Muscle of leg (tissue), 11 donors: ENCODE measurements around the gene POSTN. TPM values are rescaled to one million over a fixed set of nuclear protein-coding genes. Genes with fewer than 3 reads are reported as not detected.

Experiments
- DNase-seq: peaks from one replicate; pipeline ENCODE4 v3.0.0; 2013
- H3K27ac ChIP-seq: one replicate; pipeline ENCODE4 v1.5.1; 2013; ENCODE audit warnings: mild to moderate bottlenecking, low read length, control low read depth
- H3K27me3 ChIP-seq: one replicate; pipeline ENCODE4 v1.6.1; 2013; ENCODE audit warnings: low read length; ENCODE audit not compliant: control insufficient read depth, insufficient read depth
- H3K36me3 ChIP-seq: one replicate; pipeline ENCODE4 v1.6.1; 2013; ENCODE audit warnings: low read length; ENCODE audit not compliant: control insufficient read depth, insufficient read depth
- H3K4me1 ChIP-seq: one replicate; pipeline ENCODE4 v1.6.1; 2013; ENCODE audit warnings: low read length; ENCODE audit not compliant: control insufficient read depth, insufficient read depth
- H3K4me3 ChIP-seq: one replicate; pipeline ENCODE4 v1.5.1; 2013; ENCODE audit warnings: low read length, control low read depth
- H3K9me3 ChIP-seq: replicated peaks from 2 replicates; pipeline ENCODE4 v1.6.1; 2013; ENCODE audit warnings: low read depth, low read length; ENCODE audit not compliant: control insufficient read depth
- WGBS: methylation state at CpG from one replicate; pipeline ENCODE4 v1.1.5; 2013; ENCODE audit warnings: missing lambda C conversion rate; ENCODE audit not compliant: insufficient coverage; 5-methylcytosine and 5-hydroxymethylcytosine counted together
- polyA plus RNA-seq, 8 donors: library from polyadenylated mRNA; unstranded; fragments of 120-200 nt; gene quantifications; one replicate each; pipeline versions ENCODE4 v1.2.1 to v1.2.3, GENCODE V29; 2013; ENCODE audit warnings: inconsistent platforms in 1 of 8, low replicate concordance in 1 of 8; ENCODE audit not compliant: insufficient read length in 8 of 8, insufficient read depth in 1 of 8
- total RNA-seq: library from RNA; stranded (reverse); fragments of 120-200 nt; gene quantifications from one replicate; pipeline ENCODE4 v1.2.4, GENCODE V29; 2013

Gene POSTN
- total and polyA plus RNA-seq, 9 donors, result 1,081 to 4,058 (median 2,359) TPM

GRCh38 chr13:37534676-37535075, 63.9 kb downstream of the POSTN start:
- H3K4me3 ChIP-seq, result no peak overlapping the region
- no peaks in the 10 kb centered on the region for H3K36me3 ChIP-seq
- H3K27me3 ChIP-seq, result no peaks in the 10 kb centered on the region
- peaks cover 4% of the 10 kb centered on the region for H3K9me3 ChIP-seq
- no peak for DNase-seq
- no peak overlapping the region for H3K27ac ChIP-seq
- H3K4me1 ChIP-seq, result no peaks in the 10 kb centered on the region
- no CpG with 5 or more reads among the region's 1 CpG for WGBS

GRCh38 chr13:37534181-37534580, 64.4 kb downstream of the POSTN start:
- no peaks in the 10 kb centered on the region for H3K36me3 ChIP-seq
- no peaks in the 10 kb centered on the region for H3K27me3 ChIP-seq
- no peak overlapping the region for H3K4me3 ChIP-seq
- no peaks in the 10 kb centered on the region for H3K4me1 ChIP-seq
- peaks cover 4% of the 10 kb centered on the region for H3K9me3 ChIP-seq
- DNase-seq, result peak; percentile 70
- WGBS, result 0% methylated on average over 1 of the region's 3 CpGs
- no peak overlapping the region for H3K27ac ChIP-seq

- WGBS, result no CpG with 5 or more reads among the region's 2 CpGs
Measured at GRCh38 chr13:37531049-37531448, 67.5 kb downstream of the POSTN start.

GRCh38 chr13:37529751-37530385, 68.7 kb downstream of the POSTN start:
- Histone ChIP-seq H3K36me3 (no peaks in the 10 kb centered on the region), H3K9me3 (peaks cover 4% of the 10 kb centered on the region), H3K27me3 (no peaks in the 10 kb centered on the region), H3K4me1 (no peaks in the 10 kb centered on the region), H3K4me3 (no peak overlapping the region), H3K27ac (peak overlapping the region; percentile 59)
- no CpG with 5 or more reads among the region's 2 CpGs for WGBS
- DNase-seq, result peak; percentile 90

More at GRCh38 chr13:37531049-37531448, 67.5 kb downstream of the POSTN start:
- no peak overlapping the region for H3K4me3 ChIP-seq
- H3K4me1 ChIP-seq, result no peaks in the 10 kb centered on the region
- no peaks in the 10 kb centered on the region for H3K27me3 ChIP-seq
- H3K36me3 ChIP-seq, result no peaks in the 10 kb centered on the region
- no peak for DNase-seq
- H3K27ac ChIP-seq, result no peak overlapping the region
- peaks cover 4% of the 10 kb centered on the region for H3K9me3 ChIP-seq

GRCh38 chr13:37526710-37527473, 71.7 kb downstream of the POSTN start:
- H3K4me3 ChIP-seq, result no peak overlapping the region
- no peaks in the 10 kb centered on the region for H3K4me1 ChIP-seq
- WGBS, result no CpG with 5 or more reads among the region's 3 CpGs
- H3K36me3 ChIP-seq, result no peaks in the 10 kb centered on the region
- peak; percentile 97 for DNase-seq
- H3K27me3 ChIP-seq, result no peaks in the 10 kb centered on the region
- peaks cover 4% of the 10 kb centered on the region for H3K9me3 ChIP-seq
- H3K27ac ChIP-seq, result peak overlapping the region; percentile 71

GRCh38 chr13:37515226-37515625, 83.3 kb downstream of the POSTN start:
- no peaks in the 10 kb centered on the region for H3K4me1 ChIP-seq
- no peaks in the 10 kb centered on the region for H3K9me3 ChIP-seq
- DNase-seq, result no peak
- no CpG with 5 or more reads among the region's 1 CpG for WGBS
- H3K36me3 ChIP-seq, result no peaks in the 10 kb centered on the region
- no peak overlapping the region for H3K27ac ChIP-seq
- H3K27me3 ChIP-seq, result no peaks in the 10 kb centered on the region
- no peak overlapping the region for H3K4me3 ChIP-seq
